Measurements from ENCODE around the gene BET1. TPM values are rescaled to one million over a fixed set of nuclear protein-coding genes. Genes with fewer than 3 reads are reported as not detected.

Gene BET1
- total RNA-seq, 1 donor from 2014 or later, result 2.4 TPM

DNA sequence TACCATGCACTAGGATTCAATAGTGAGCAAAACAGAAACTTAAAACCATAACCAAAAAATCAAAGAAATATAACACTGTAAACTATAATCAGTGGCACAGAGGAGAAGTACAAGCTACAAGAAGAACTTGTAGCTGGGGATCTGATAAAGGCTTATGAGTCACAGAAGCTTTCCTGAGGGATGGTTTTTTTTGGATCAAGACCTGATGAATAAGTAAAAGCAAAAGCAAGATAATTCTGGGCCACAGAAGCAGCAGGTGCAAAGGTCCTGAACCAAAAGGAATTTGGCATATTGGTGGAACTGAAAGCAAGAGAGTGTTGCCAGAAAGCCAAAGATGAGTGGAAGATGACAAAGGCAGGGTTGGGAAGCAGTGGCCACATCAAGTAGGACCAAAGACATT, 37.4 kb upstream of the BET1 start:
- Histone ChIP-seq H3K4me3 (no peak overlapping the region), H3K9me3 (no peaks in the 10 kb centered on the region), H3K27ac (no peak overlapping the region), H3K4me1 (no peaks in the 10 kb centered on the region), H3K36me3 (no peaks in the 10 kb centered on the region), H3K27me3 (no peaks in the 10 kb centered on the region)
- TF ChIP-seq, protein P1, sequence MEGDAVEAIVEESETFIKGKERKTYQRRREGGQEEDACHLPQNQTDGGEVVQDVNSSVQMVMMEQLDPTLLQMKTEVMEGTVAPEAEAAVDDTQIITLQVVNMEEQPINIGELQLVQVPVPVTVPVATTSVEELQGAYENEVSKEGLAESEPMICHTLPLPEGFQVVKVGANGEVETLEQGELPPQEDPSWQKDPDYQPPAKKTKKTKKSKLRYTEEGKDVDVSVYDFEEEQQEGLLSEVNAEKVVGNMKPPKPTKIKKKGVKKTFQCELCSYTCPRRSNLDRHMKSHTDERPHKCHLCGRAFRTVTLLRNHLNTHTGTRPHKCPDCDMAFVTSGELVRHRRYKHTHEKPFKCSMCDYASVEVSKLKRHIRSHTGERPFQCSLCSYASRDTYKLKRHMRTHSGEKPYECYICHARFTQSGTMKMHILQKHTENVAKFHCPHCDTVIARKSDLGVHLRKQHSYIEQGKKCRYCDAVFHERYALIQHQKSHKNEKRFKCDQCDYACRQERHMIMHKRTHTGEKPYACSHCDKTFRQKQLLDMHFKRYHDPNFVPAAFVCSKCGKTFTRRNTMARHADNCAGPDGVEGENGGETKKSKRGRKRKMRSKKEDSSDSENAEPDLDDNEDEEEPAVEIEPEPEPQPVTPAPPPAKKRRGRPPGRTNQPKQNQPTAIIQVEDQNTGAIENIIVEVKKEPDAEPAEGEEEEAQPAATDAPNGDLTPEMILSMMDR (IDR thresholded peaks at IDR 0.05), result no peak
- intact Hi-C loops (cut with DNase I), result no loop called here
- DNase-seq (ENCODE audit: low spot score in 2 of 2), result no peak

DNA sequence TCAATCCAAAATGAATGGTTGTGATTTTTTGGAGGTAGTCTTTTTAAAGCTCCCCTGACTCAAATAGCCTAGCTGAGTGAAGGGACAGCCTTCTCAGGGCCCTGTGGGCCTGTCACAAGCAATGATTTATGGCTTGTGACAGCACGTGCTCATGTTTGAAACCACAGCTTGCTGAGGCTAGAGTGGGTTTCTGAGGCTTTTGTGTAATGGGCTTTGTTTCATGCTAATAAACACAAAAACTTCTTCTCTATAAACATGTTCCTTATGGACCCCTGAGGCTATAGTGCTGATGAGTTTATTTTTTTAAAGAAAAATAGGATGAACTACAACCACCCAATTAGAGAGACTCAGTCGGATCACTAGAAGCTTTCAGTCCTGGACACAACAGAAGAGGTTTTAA, 36.1 kb upstream of the BET1 start:
- Histone ChIP-seq H3K4me1 (no peaks in the 10 kb centered on the region), H3K27me3 (no peaks in the 10 kb centered on the region), H3K36me3 (no peaks in the 10 kb centered on the region), H3K27ac (no peak overlapping the region), H3K9me3 (no peaks in the 10 kb centered on the region), H3K4me3 (no peak overlapping the region)
- DNase-seq (ENCODE audit: low spot score in 2 of 2), result no peak
- intact Hi-C loops (cut with DNase I), result no loop called here
- TF ChIP-seq, protein P1 (IDR thresholded peaks at IDR 0.05), result no peak

DNA sequence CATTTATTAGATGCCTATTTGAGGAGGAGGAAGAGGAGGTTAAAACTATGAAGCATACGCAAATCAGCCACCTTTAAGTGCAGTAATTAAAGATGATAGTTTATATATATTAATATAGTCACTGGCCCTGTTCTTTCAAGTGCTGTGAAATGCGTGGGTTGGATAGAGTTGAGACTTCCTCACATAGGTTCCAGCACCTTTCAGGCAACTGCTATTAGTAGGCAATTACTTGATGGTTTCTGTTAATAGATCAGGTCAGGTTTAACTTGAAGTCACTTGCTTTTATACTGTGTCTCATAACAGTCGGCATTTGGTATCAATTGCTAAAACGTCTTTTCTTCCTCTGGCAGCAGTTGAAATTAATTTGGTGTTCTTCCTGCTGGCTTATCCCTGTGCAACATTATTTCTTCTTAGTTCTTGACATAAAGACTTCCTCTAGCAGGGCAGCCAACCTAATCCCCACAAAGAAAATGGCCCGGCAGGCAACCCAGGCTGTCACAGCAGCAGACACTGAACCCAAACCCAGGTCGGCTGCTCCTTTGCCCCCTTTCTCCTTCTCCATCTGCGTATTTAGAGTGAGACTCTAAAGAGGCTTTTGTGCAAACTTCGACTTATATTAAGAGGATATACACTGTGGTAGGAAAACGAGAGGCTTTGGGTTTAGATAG, 35.3 kb upstream of the BET1 start:
- H3K4me1 ChIP-seq, result no peaks in the 10 kb centered on the region
- no peaks in the 10 kb centered on the region for H3K36me3 ChIP-seq
- H3K27ac ChIP-seq, result no peak overlapping the region
- intact Hi-C loops (cut with DNase I), result no loop called here
- no peaks in the 10 kb centered on the region for H3K9me3 ChIP-seq
- DNase-seq (ENCODE audit: low spot score in 2 of 2), result no peak
- TF ChIP-seq, protein P1 (IDR thresholded peaks at IDR 0.05), result no peak
- H3K27me3 ChIP-seq, result no peaks in the 10 kb centered on the region
- H3K4me3 ChIP-seq, result no peak overlapping the region

DNA sequence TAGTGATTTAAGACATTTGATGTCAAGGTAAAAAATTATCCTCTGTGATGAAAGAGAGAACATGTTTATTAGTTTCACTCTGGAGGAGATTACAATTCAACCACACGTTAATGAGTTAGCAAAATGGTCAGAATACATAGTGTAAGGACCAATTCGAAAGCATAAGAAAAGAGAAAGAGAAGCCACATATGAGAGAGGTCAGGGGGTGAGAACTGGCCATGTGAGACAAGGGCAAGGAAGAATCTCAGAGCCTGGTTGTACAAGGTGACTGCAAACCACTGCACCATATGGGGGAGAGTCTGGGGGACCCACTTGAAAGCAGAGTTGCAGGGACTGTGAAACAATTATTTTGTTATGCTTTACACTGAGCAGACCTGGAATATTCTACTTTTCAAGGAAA, 27.7 kb upstream of the BET1 start:
- H3K36me3 ChIP-seq, result no peaks in the 10 kb centered on the region
- no peak overlapping the region for H3K27ac ChIP-seq
- no peaks in the 10 kb centered on the region for H3K4me1 ChIP-seq
- DNase-seq (ENCODE audit: low spot score in 2 of 2), result no peak
- intact Hi-C loops (cut with DNase I), result no loop called here
- H3K27me3 ChIP-seq, result no peaks in the 10 kb centered on the region
- no peaks in the 10 kb centered on the region for H3K9me3 ChIP-seq
- no peak overlapping the region for H3K4me3 ChIP-seq
- TF ChIP-seq, protein P1 (IDR thresholded peaks at IDR 0.05), result no peak

DNA sequence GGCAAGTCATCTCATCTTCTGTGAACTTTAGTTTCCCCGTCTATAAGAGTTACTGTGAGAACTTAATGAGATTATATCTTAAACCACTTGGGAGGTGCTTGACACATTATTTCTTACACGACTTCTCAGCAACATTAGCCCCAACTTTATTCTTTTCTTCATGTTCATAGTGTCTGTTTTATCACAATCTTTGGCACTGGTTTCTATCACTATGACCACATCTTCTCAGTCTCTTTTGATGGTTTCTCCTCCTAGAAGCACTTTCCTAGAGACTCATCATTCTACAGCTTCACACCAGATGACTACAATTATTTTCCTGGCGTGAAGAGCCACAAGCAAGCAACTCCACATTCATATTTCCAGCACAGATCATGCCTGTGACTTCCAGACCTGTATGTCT, 26.5 kb upstream of the BET1 start:
- Histone ChIP-seq H3K27ac (no peak overlapping the region), H3K36me3 (no peaks in the 10 kb centered on the region), H3K9me3 (no peaks in the 10 kb centered on the region), H3K4me1 (no peaks in the 10 kb centered on the region), H3K27me3 (no peaks in the 10 kb centered on the region), H3K4me3 (no peak overlapping the region)
- intact Hi-C loops (cut with DNase I), result no loop called here
- TF ChIP-seq, protein P1 (IDR thresholded peaks at IDR 0.05), result no peak
- no peak for DNase-seq (ENCODE audit: low spot score in 2 of 2)

DNA sequence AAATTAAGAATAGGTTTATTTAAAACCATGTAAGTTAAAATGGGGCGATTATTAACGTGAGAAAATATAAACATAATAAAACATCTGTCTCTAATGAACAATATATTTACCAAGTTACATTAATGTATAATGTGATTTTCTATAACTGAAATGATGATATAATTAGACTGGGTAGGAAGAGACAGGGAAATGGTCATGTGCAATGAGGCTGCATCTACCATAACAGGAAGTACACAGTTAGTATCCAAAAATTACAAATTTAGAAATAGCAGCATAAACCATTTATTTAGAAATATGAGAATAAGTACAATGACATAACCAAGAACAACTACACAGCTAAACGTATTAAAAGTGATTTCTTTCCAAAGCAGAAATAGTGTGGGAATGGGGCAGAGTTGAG, 25.8 kb upstream of the BET1 start:
- H3K4me3 ChIP-seq, result no peak overlapping the region
- H3K36me3 ChIP-seq, result no peaks in the 10 kb centered on the region
- TF ChIP-seq, protein P1 (IDR thresholded peaks at IDR 0.05), result no peak
- DNase-seq (ENCODE audit: low spot score in 2 of 2), result no peak
- intact Hi-C loops (cut with DNase I), result no loop called here
- H3K9me3 ChIP-seq, result no peaks in the 10 kb centered on the region
- no peak overlapping the region for H3K27ac ChIP-seq
- no peaks in the 10 kb centered on the region for H3K4me1 ChIP-seq
- H3K27me3 ChIP-seq, result no peaks in the 10 kb centered on the region

All from ascending aorta (tissue), 2 donors.